Keratinocyte (primary cell): ENCODE results near the gene SYNE2.

Source experiments
- CTCF ChIP-seq, 3 experiments: IDR thresholded peaks in 1 of 3; conservative IDR thresholded peaks in 1 of 3; optimal IDR thresholded peaks in 1 of 3; 2 replicates in 2 of 3; 3 replicates in 1 of 3; pipeline versions ENCODE3 to v1.5.1; 2011; ENCODE audit warnings: low read length in 3 of 3, mild to moderate bottlenecking in 3 of 3, moderate library complexity in 2 of 3, control low read depth in 1 of 3, inconsistent platforms in 1 of 3; ENCODE audit not compliant: insufficient read depth in 2 of 3; ENCODE audit errors: extremely low read depth in 1 of 3
- EZH2 ChIP-seq: IDR thresholded peaks from one replicate; pipeline ENCODE4 v1.6.1; 2012; ENCODE audit warnings: inconsistent platforms, mild to moderate bottlenecking, low read length, moderate library complexity

DNA sequence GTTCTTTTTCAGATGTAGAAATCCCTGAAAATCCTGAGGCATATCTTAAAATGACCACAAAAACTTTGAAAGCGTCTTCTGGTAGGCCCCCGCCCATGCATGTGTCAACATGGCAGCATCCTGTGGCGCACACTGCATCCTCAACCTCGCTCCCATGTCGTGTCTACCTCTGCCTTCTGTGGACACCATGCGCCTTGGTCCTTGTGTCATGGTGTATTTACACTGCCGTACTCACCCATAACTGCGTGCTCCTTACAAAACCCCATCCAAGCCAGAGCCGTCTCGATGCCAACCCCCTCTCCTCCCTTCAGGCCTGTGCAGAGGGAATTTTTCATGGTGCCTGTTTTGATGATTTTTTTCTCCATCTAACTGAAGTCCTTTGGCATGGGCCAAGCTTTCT lies 362.5 kb downstream of the SYNE2 start:
- TF ChIP-seq CTCF (optimal IDR thresholded peaks at IDR 0.05 in 1 of 3, IDR thresholded peaks at IDR 0.05 in 1 of 3, conservative IDR thresholded peaks at IDR 0.05 in 1 of 3; ENCODE audit: extremely low read depth in 1 of 3, insufficient read depth in 2 of 3, low read length in 3 of 3) (no peak), EZH2 (no peak)
